Measurements from ENCODE around the gene HEPACAM.
A peak's percentile ranks its signal among the peaks of the same experiment; 100 is the strongest.

HEPACAM gene

DNA sequence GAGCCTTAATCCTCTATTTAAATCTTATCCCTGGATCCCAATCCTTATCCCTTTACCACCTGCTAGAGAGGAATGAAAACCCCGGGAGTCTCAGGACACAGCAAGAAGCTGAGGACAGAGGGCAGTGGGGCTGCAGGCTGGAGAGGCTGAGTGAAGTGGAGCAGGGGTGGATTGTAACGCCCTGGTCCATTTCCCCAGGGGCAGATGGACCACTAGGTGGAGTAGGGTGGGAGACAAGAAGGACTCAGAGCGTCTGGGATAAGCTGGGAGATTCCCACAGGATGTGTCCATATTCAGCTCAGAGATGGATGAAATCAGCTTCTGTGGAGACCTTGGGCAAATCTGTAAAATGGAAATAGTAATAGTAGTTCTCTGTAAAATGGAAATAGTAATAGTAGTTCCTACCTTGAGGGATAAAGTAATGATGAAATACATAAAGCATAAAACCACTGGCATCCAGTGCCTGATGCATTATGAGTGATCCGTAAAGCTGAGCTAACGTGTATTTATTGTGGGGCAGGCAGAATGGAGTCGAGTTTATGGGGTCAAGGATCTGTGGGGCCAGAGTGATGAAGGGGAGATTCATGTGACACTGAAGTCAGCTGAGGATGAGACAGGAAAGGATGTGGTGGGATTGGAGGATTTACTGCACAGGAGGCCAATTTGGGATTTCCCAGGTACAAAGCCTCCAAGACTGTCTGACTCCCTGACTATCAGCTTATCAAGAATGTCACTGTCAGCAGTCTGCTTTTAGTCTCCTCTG, 36.3 kb downstream of the HEPACAM start:
- DNase-seq (ENCODE audit: low read depth) = no peak

DNA sequence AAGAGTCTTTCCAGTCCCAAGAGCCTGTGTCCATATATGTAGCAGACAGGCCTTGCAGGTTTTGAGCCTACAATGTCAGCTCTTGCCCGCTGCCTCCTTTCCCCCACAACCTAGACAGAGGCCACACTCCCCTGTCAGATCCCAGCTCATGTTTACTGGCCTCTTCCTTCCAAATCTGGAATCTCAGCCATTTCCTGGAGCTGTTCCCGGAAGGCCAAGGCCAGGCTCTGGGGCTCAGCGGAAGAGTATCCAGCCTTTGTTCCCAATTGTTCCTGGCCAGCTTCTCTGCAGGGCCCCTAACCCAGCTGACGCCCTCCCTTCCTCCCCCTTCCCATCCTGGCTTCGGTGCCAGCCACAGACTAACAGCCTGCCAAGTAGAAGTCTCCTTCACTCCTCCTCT, 37.1 kb downstream of the HEPACAM start:
- DNase-seq (ENCODE audit: low read depth) = peak; percentile 38

DNA sequence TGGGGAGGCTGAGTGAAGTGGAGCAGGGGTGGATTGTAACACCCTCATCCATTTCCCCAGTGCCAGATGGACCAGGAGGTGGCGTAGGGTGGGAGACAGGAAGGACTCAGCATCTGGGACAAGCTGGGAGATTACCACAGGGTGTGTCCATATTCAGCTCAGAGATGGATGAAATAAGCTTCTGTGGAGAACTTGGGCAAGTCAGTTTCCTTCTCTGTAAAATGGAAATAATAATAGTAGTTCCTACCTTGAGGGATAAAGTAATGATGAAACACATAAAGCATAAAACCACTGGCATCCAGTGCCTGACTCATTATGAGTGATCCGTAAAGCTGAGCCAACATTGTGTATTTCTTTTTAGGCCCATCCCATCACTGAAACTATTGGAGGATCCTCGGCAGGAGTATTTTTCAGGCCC, 37.6 kb downstream of the HEPACAM start:
- DNase-seq (ENCODE audit: low read depth) = peak; percentile 43

DNA sequence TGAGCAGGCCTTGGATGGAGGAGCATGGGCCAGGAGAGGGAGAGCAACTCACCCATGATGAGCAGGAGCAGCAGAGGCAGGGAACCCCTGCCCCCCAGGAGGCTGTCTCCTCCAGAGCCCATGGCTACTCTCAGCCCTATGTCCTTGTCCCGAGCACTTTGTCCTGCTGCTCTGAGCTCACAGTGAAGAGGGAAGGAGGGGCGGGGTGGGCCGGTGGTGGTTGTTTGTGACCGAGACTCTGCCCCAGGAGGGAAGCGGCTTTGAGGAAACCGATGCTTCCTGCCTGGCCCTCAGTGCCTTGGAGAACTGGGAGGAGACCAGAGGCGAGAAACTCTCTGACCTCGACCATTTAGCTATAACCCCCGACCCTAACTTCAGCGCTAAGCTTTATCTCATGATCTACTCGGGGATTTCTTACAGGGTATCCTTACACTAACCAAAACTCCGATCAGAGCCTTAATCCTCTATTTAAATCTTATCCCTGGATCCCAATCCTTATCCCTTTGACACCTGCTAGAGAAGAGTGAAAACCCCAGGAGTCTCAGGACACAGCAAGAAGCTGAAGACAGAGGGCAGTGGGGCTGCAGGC, 38.1 kb downstream of the HEPACAM start, which contains the start of gene ROBO4:
ROBO4 (minus strand) TSS at position 192 of the 589 bp plus-strand sequence; CDS start at position 122, 70 bp downstream.
- DNase-seq (ENCODE audit: low read depth) = no peak

DNA sequence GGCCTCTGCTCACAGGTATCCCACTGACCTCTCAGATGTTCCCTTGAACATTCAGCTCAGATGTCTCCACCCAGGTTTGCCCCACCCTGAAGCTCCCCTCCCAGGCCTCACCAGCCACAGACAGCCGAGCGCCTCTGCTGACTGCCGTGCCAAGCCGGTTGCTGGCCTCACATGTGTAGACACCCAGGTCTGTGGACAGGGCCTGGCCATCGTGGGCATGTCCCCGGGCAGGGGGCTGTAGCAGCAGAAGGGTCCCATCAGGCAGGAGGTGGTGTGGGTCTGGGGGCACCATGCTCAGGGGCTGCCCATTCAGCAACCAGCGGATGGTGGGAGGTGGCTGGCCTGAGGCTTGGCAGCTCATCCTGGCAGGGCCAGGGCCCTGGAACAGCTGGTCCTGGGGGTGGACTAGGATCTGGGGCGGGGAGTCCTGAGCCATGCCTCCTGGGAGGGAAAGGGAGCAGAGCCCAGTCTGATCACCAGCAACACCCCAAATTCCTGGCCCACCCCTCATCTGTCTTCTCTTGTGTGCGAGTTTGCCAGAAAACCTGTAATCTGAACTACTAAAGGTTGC, 38.9 kb downstream of the HEPACAM start:
- DNase-seq (ENCODE audit: low read depth) = no peak

DNA sequence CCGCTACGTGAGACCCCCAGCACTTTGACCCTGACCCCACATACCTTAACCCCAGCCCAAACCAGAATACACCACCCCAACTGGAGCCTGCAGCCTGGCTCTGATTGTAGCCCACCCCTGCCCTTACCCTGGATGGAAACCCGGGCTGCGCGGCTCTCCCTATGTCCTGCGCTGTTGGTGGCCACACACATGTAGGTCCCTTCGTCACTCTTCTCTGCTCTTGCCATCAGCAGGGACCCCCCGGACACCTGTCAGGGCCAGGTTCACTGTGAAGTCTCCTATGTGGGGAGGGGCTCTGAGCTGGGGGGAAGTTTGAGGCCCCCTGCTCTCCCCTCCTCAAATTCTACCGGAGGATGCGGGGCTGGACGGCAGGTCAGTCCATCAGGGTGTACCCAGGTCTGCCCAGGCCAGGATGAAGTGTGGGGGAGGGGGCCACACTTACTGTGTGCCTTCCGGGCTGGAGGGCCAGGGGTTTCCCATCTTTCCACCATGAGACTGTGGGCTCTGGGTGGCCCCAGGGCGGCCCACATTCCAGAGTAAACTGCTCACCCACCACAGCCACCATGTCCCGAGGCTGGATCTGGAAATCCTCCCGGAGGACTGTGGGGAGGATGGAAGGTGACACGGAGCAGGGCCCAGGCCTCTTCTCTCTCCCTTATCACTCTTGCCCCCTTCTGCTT, 39.6 kb downstream of the HEPACAM start:
- DNase-seq (ENCODE audit: low read depth) = no peak

DNA sequence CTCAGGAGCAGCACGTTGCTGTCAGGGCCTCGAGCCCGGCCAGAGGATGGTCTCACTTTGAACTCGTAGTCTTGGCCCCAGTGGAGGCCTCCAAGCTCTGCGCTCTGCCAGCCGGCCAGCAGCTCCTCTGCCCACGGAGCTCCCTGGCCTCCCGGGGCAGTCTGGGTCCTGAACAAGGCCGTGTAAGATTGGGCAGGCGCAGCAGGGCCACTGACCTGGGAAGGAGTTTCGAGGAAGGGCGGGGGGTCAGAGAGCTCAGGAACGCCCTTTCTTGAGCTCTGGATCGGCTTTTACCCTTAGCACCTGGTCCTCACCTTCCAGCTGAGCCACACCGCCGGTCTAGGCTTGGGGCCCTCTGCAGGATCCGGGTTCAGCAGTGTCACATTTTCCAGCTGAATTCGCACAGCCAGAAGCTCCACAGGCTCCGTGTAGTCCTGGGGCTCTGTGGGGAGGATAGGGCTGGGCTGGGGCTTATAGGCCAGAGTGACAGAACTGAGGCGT, 40.3 kb downstream of the HEPACAM start:
- DNase-seq (ENCODE audit: low read depth) = no peak

DNA sequence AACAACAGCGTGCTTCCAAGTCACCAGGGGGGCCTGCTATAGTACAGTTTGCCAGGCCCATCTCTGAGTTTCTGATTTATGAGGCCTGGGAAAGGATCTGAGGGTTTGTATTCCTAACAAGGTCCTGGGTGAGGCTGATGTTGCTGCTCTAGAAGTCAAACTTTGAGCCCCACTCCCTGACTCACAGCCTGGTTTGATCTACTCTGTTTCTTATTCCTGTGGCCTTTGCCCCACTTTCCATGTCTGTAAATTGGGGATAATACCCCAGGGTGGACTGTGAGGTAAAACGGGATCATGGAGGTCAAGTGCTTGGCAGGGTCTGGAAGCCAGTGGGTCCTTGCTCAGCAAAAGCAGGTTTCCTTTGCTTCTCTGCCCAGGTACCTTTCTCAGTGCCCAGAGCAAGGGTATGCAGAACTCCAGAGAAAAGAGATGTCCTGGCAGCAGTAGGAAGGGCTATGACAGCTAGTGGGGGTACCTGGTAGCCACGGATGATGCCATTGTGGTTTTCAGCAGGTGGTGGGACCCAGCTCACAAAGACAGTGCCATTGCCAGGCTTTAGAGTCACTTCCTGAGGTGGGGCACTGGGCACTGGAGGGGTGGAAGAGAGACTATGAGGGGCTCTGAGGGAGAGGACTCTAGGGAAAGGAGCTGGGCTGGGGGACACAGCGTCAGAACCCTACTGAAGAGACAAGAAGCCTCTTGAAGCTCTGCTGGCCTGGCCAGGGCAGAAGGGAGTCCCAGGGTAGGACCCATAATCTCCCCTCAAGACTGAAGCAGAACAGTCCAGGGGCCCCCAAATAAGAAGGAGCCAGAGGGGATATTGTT, 41.0 kb downstream of the HEPACAM start:
- no peak for DNase-seq (ENCODE audit: low read depth)

DNA sequence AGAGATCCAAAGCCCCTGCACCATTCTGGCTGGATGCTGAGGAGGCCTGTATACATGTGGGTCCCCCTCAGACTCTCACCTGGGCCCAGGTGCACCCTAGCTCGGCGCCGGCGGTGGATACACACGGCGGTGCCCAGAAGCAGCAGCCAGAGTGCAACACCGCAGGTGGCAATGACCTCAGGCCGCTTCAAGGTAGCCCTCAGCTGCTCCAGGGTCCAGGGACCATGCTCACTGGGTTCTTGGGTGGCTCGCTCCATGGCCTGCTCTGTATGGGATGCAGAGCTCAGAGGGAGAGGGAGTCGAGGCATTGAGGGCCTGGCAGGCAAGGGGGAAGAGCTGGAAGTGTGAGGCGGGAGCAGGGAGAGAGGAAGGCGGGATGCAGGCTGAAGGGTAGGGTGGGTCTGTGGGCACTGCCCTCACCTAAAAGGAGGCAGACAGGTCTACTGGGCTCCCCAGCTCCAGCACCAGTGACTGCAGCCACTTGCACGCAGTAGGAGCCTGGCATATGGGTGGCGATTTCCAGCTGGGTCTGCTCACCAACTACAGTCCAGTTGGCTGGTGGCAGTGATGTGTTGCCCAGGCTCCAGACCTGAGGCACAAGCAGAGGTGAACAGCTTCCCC, 42.0 kb downstream of the HEPACAM start:
- no peak for DNase-seq (ENCODE audit: low read depth)

DNA sequence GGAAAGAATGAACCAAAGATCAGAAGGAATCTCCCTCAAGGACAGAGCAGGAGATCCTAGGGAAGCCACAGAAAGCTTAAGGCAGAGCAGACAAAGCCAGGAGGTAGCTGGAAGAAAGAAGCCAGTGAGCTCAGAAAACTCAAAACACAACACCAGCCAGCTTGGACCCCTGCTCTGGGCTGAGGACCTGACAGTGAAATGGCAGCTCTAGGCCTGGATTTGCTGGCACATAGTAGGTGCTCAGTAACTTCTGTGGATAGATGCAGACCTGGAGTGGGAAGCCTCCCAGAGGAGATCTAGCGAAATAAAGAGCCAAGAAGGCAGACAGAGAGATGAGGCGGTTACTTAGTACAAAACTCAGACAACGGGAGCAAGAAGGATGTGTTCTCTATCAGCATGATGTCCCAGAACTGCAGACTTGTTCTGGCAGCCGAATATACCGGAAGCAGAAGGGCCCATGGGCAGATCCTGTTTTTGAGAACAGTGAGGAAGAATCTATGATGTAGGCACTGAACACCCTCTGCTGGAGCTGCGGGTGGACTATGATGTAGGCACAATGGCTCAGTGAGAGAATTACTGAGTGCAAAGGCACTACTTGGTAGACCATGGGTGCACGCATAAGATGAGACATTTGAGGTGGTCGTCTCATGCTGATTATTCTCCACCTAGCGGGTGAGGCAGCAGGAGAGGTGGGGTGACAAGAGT, 42.9 kb downstream of the HEPACAM start:
- DNase-seq (ENCODE audit: low read depth) = no peak

DNA sequence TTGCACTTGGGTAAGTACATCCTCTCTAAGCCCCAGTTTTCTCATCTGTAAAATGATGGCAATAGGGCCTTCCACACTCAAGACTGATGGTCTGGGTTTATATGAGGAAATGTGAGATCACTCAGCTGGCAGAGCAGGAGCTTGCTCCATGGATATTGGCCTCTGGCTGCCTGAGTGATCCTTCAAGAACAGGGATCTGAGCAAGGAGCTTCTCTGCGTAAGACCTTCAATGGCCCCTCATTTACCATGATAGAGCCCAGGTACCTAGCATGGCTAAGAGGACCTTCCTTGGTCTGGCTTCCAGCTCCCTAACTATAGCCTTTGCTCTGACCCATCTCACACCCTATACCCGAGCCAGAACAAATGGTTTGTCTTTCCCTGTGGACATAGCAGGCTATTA, 43.7 kb downstream of the HEPACAM start:
- DNase-seq (ENCODE audit: low read depth) = no peak

DNA sequence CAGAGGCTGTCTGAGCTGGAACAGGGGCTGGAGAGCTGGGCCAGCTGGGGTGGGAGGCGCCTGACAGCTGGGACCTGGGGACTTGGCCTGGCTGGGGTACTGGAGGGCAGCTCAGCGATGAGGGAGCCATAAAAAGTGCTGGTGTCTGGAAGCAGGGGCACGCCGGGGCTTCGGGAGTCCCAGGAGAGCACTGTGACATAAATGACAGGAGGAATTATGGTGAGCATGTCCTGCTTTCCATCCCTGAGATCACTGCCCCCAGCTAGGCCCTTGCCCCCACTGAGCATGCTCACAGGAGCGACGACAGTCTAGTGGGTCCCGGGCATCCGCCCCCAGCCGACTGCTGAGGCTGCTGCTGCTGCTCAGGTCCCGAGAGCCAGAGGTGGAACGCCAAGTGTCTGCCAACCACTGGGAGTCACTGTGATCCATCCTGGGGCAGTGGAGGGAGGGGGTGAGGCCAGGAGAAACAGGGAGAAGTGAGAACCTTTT, 44.4 kb downstream of the HEPACAM start:
- no peak for DNase-seq (ENCODE audit: low read depth)

DNA sequence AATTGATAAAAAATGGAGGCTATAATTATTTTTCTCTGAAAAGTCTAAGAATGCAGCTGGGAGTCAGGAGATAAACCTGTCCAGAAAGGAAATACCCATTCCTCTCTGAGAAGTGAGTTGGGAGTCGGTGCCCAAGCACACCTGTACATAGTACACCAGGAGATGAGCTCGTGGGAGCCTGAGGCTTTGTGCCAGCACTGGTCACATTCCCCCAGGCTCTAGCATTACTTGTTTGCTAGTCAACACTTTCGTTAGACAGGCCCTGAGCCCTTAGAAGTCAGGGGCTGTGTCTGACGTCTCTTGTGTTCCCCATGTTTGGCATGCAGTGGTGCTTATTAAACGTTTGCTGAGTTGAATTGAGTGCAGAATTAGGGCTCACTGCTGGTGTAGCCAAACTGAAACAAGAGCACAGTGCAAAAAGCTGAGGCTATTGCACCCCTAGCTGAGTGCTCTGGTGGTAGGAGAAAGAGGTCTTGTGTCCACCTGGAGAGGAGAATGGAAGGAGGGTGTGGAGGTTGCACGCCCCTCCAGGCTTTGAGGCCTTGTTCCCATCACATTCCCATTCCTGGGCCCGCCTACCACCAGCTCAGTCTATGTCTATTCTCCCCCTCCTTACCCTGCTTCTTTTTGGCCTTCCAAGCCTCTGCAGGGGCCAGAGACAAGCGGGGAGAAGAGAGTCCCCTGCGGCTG, 45.0 kb downstream of the HEPACAM start:
- DNase-seq (ENCODE audit: low read depth) = no peak

DNA sequence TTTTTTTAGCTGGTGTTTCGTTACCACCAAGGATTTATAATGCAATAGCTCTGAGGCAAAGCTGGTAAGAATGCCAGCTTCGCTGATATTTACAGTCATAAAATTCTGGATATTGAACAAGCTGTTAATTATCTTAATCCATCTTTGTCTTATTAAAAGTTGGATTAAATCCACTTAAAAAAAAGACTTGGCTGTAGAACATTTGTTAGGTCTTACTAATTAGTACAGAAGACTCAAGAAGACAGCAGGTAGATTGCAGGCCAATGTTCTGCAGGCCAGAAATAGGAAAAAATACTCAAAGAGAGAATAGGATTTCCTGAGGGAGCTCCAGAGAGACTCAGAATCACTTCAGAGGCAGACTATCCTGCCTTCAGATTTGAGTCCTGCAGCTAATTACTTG, 45.7 kb downstream of the HEPACAM start:
- no peak for DNase-seq (ENCODE audit: low read depth)

DNA sequence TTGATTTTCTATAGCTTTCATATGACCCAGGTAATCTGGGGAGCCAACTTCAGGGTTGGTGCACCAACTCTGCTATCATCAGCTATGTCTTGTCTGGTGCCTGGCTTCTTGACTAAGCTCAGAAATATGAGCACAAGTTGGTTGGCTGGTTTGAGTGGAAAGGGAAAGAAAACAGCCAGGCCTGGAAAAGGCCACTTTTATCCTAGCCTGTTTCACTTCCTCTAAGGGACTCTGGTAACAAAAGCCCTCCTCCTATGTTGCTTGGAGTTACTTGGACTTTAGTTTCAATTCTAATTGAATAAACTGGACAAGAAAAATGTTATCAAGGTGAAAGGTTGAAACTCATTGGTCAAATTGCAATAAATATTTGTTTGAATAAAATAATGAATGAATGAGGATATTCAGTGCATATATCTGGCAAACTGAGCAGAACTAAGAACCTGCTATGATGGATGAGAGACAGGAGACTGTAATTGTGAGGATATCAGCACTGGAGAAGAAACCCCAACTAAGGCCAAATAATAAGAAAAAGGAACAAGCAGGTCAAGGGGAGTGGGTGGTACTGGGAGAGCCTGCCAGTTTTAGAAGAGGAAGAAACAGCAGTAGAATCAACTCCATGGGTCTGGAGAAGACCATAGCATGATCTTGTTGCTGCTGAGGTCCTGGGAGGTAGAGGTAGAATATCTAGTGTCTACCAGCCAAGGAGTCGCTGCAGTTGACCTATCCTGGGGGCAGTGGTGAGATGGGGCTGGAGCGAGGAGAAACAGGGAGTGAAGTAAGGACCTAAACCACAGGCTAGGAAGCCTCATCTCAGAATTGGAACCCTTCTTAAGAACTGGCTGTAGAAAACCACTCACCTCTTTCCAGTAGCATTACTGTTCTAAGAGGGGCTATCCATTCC, 46.4 kb downstream of the HEPACAM start:
- no peak for DNase-seq (ENCODE audit: low read depth)

DNA sequence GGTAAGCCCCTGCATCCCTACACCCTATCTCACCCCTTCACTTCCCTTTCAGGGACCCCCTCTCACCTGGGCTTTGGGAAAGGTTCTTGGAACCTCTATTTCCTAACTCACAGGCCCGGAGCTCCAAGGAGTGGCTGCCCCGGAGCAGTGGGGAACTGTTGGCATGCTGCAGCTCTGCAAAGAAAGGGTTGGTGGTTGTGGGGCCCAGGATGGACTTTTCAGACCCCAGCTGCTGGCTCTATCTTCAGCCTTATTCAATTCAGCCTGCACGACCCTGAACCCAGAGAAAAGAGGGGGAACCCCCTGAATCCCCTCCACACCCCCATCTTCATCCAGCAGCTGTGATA, 48.2 kb downstream of the HEPACAM start:
- DNase-seq (ENCODE audit: low read depth) = no peak

DNA sequence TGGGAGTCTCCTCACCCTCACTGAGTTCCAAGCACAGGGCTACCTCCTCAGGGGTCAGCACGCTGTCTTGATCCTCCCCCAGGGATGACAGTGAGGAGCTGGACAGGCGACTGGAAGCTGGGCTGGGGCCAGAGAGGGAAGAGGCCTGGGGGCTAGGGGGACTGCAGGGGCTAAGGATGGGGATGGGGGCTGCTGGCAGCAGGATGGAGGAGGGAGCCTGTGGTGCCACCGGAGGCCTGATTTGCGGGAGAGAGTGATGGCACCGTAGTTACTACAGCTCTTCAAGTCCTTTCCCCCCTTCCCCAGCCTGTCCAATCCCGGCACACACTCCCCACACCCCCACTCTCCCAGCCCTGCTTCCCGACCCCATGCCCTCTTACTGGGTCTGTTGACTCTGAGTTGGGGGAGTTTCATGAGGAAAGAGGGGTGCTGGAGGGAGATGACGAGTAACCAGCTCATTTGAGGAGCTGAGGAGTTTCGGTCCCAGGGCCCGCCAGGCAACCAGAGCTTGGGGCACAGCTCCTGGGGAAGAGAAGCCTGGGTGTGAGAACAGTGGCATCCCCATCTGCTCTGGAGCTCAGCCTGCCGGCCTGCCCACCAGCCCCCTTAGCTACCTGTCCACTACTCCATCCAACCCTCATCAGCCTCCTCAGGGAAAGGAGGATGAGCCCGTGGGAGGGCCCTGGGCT, 48.7 kb downstream of the HEPACAM start:
- no peak for DNase-seq (ENCODE audit: low read depth)

DNA sequence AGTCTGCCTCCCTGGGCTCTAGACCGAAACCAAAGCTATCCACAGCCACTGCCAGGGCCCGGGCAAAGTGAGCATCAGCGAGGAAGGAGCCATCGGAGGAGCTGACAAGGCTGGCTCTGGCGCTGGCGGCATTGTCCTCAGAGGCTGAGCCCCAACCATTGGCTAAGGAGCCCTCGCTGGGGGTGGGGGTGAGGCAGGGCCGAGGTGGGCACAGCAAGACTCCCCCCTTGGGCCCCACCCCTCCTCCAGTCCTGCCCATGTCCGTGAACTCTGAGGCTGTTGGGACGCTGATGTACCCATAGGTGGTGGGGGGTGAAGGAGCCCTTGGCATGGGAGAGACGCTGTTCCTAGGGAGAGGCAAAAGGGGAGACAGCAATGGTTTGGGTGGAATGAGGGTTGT, 49.4 kb downstream of the HEPACAM start:
- no peak for DNase-seq (ENCODE audit: low read depth)
